Measurements from ENCODE around the gene PRPH. TPM values are rescaled to one million over a fixed set of nuclear protein-coding genes. Genes with fewer than 3 reads are reported as not detected.
"Not testable (repeated sequence)": the region's sequence is repeated elsewhere in the genome, so short reads cannot be mapped to it uniquely, and the experiment has no call there.

PRPH gene
- total and polyA plus RNA-seq, 3 experiments from 2014 or later = not detected

DNA sequence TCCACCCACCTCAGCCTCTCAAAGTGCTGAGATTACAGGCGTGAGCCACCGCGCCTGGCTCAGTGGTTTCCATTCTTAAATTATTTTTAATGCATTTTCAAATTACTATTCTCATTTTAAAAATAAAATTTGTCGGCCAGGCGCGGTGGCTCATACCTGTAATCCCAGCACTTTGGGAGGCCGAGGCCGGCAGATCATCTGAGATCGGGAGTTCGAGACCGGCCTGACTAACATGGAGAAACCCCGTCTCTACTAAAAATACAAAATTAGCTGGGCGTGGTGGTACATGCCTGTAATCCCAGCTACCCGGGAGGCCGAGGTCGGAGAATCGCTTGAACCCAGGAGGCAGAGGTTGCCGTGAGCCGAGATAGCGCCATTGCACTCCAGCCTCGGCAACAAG, 38.8 kb downstream of the PRPH start:
- CTCF ChIA-PET = interaction anchor here (0.7 to 2.7 kb wide), 3 partner anchors 8 to 45 kb away, joined by 4 to 7 read pairs (median 6); no protein-coding TSS in a partner anchor
- H3K9me3 Mint-ChIP-seq; H3K27ac ChIP-seq (ENCODE audit: low read depth, low read length); H3K4me3 ChIP-seq (ENCODE audit: low read length); H3K36me3 Mint-ChIP-seq; H3K36me3 ChIP-seq (ENCODE audit: insufficient read depth, low read length); H3K9me3 ChIP-seq (ENCODE audit: low read length); DNase-seq; H3K4me3 Mint-ChIP-seq; H3K27ac Mint-ChIP-seq: not testable (repeated sequence)
- POLR2A ChIA-PET = interaction anchor here (0.7 kb wide), 1 partner anchor 43 kb away, joined by 3 read pairs; no protein-coding TSS in a partner anchor
- Mint-ChIP-seq H3K4me1 (peaks cover 17 to 31% (median 20%) of the 10 kb centered on the region in 3 donors), H3K27me3 (peaks cover 38 to 54% of the 10 kb centered on the region in 2 donors)
- Histone ChIP-seq H3K4me1 (ENCODE audit: insufficient read depth, low read length) (peaks cover 10% of the 10 kb centered on the region), H3K27me3 (ENCODE audit: insufficient read depth, low read length, poor library complexity, severe bottlenecking) (peaks cover 29% of the 10 kb centered on the region)

DNA sequence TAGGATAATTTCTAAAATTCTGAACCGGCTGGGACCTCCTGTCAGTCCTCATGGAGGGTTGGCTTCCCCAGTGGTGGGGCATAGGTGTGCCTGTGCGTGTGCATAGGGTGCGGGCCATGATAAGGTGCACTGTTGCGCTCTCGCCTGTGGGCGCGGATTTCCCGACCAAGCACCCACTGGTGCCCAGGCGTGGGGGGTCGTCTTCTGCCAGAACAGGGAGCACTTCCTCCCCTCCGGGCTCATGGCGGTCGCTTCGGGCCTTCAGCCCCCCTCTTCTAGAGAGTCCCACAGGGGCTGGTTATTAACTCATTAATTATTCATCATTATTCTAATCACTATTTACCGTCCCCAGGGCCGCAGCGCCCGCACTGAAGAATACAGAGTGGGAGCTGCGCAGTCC, 39.3 kb downstream of the PRPH start:
- Mint-ChIP-seq H3K36me3 (no peaks in the 10 kb centered on the region), H3K27ac (peak overlapping the region in 1 of 8 donors; percentile 4)
- POLR2A ChIA-PET = no interaction called here

DNA sequence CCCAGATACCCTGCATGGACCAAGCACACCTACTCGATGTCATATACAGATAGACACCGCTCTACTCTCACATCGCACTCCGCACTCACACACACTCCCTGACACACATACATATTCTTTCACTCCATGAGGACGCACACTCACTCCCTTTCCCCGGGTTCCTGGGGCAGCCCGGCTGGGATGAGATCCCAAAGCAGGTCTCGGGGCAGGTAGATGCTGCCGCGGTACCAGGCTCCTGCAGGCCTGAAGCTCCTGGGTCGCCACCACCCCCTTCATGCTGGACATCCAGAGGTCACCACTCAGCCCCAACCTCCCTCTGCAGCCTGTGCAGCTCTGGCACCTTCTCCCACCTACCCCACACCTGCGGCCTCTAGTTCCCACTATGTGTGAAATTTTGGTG, 39.7 kb downstream of the PRPH start:
- Mint-ChIP-seq H3K36me3 (no peaks in the 10 kb centered on the region), H3K27me3 (peaks cover 38 to 56% of the 10 kb centered on the region in 2 donors), H3K9me3 (no peaks in the 10 kb centered on the region), H3K4me1 (peaks cover 17 to 31% (median 20%) of the 10 kb centered on the region in 3 donors), H3K27ac (peak overlapping the region in 2 of 8 donors; percentile 4 to 22), H3K4me3 (no peak overlapping the region)
- peaks cover 10% of the 10 kb centered on the region for H3K4me1 ChIP-seq (ENCODE audit: insufficient read depth, low read length)
- H3K27me3 ChIP-seq (ENCODE audit: insufficient read depth, low read length, poor library complexity, severe bottlenecking) = peaks cover 29% of the 10 kb centered on the region
- POLR2A ChIA-PET = no interaction called here
- no peak for DNase-seq
- CTCF ChIA-PET = interaction anchor here (1.2 to 1.5 kb wide), 2 partner anchors 12 to 45 kb away, joined by 3 to 6 read pairs; partner anchors contain the start of gene DNAJC22
- no peaks in the 10 kb centered on the region for H3K9me3 ChIP-seq (ENCODE audit: low read length)
- H3K4me3 ChIP-seq (ENCODE audit: low read length) = no peak overlapping the region
- no peak overlapping the region for H3K27ac ChIP-seq (ENCODE audit: low read depth, low read length)
- no peaks in the 10 kb centered on the region for H3K36me3 ChIP-seq (ENCODE audit: insufficient read depth, low read length)

More for the DNA sequence above, 39.3 kb downstream of the PRPH start:
- H3K27me3 Mint-ChIP-seq = peaks cover 38 to 54% of the 10 kb centered on the region in 2 donors
- no peak overlapping the region for H3K4me3 ChIP-seq (ENCODE audit: low read length)
- H3K4me3 Mint-ChIP-seq = no peak overlapping the region
- CTCF ChIA-PET = interaction anchor here (1.0 to 1.5 kb wide), 2 partner anchors 9 to 45 kb away, joined by 6 read pairs; no protein-coding TSS in a partner anchor
- DNase-seq = no peak
- H3K4me1 ChIP-seq (ENCODE audit: insufficient read depth, low read length) = peaks cover 10% of the 10 kb centered on the region
- peaks cover 29% of the 10 kb centered on the region for H3K27me3 ChIP-seq (ENCODE audit: insufficient read depth, low read length, poor library complexity, severe bottlenecking)
- H3K9me3 ChIP-seq (ENCODE audit: low read length) = no peaks in the 10 kb centered on the region
- peaks cover 17 to 31% (median 20%) of the 10 kb centered on the region in 3 donors for H3K4me1 Mint-ChIP-seq
- no peaks in the 10 kb centered on the region for H3K9me3 Mint-ChIP-seq
- no peak overlapping the region for H3K27ac ChIP-seq (ENCODE audit: low read depth, low read length)
- no peaks in the 10 kb centered on the region for H3K36me3 ChIP-seq (ENCODE audit: insufficient read depth, low read length)

DNA sequence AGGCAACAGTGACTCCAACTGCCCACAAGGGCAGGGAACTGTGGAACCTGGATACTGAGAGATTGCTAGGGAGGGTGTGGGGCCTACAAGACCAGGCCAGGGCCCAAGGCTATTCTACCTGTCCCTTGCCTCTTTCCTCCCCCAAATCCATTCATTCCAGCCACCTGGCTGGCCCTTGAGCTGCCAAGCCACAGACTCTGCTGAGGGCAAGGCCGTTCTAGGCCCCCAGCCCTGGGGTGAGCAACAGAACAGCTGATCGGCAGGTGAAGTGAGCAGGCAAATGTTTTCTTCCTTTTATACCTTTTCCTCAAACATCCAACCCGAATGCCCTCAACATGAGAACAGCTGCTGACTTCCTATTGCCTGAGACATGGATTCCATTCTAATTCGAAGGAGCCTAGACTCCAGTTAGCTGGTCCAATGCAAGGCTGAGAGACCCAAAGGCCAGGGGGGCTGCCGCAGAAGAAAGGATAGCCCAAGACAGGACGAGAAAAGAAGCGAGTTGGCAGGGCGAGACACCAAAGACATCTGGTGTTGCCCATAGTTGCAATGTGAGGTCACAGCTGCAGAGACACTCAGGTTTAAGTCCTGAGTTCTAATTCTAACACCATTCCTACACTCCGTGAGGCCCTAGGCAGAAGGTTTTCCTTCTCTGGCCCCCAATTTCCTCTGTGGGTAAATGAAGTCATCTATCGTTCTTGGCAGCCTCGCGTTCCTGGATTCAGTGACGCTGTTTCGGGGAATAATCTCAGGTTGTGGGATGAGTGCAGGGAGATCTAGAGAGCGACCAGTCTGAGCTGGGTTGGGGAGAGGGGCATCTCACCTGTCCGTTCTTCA, 40.4 kb downstream of the PRPH start:
- Histone ChIP-seq H3K4me3 (ENCODE audit: low read length) (no peak overlapping the region), H3K4me1 (ENCODE audit: insufficient read depth, low read length) (peaks cover 10% of the 10 kb centered on the region), H3K36me3 (ENCODE audit: insufficient read depth, low read length) (no peaks in the 10 kb centered on the region), H3K27me3 (ENCODE audit: insufficient read depth, low read length, poor library complexity, severe bottlenecking) (peaks cover 29% of the 10 kb centered on the region), H3K27ac (ENCODE audit: low read depth, low read length) (no peak overlapping the region), H3K9me3 (ENCODE audit: low read length) (no peaks in the 10 kb centered on the region)
- DNase-seq = no peak
- Mint-ChIP-seq H3K4me1 (peaks cover 17 to 31% (median 20%) of the 10 kb centered on the region in 3 donors), H3K9me3 (no peaks in the 10 kb centered on the region), H3K27ac (no peak overlapping the region), H3K27me3 (peaks cover 40 to 61% of the 10 kb centered on the region in 2 donors), H3K4me3 (peak overlapping the region in 5 of 7 donors; percentile 7 to 38 (median 31)), H3K36me3 (no peaks in the 10 kb centered on the region)
- POLR2A ChIA-PET = no interaction called here
- CTCF ChIA-PET = interaction anchor here (0.6 to 1.5 kb wide), 3 partner anchors 8 to 46 kb away, joined by 3 to 6 read pairs (median 3); partner anchors contain the start of gene DNAJC22

DNA sequence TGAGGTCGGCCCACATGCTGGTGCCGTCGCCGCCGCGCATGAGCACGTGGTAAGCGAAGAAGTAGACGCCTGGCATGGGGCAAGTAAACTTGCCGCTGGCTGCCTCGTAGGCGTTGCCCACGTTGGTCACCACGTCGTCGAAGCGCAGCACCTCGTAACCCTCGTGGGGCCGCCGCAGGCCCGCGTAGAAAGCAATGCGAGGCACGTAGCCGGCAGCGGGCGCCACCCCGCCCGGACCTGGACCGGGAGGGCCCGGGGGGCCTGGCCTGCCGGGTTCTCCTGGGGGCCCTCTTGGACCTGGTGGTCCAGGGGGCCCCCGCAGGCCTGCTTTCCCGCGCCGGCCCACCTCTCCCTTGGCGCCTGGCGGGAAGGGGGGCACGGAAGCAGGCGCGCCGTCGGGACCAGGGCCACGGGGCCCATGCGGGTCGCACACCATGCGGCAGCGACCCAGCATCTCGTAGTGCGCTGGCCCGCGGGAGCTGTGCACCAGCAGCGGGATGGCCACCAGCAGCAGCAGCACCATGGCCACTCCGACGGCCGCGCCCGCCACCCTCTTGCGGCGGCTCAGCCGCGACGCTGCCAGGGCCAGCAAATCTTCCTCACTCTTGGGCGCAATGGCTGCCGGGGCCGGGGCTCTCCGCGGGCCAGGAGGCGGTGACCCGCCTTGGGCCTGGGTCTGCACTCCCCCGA, 41.2 kb downstream of the PRPH start:
- H3K27me3 ChIP-seq (ENCODE audit: insufficient read depth, low read length, poor library complexity, severe bottlenecking) = peaks cover 29% of the 10 kb centered on the region
- H3K36me3 ChIP-seq (ENCODE audit: insufficient read depth, low read length) = no peaks in the 10 kb centered on the region
- Mint-ChIP-seq H3K27me3 (peaks cover 39 to 66% of the 10 kb centered on the region in 2 donors), H3K36me3 (no peaks in the 10 kb centered on the region), H3K27ac (no peak overlapping the region), H3K9me3 (no peaks in the 10 kb centered on the region), H3K4me3 (peak overlapping the region in 1 of 7 donors; percentile 31), H3K4me1 (peaks cover 19 to 34% (median 20%) of the 10 kb centered on the region in 3 donors)
- no peak overlapping the region for H3K4me3 ChIP-seq (ENCODE audit: low read length)
- H3K27ac ChIP-seq (ENCODE audit: low read depth, low read length) = no peak overlapping the region
- H3K4me1 ChIP-seq (ENCODE audit: insufficient read depth, low read length) = peaks cover 10% of the 10 kb centered on the region
- ChIA-PET POLR2A (no interaction called here), CTCF (interaction anchor here (0.6 to 3.6 kb wide), 13 partner anchors 7 to 59 kb away, joined by 3 to 26 read pairs (median 5); partner anchors contain the start of genes DNAJC22, PRPH and TROAP)
- DNase-seq = no peak
- H3K9me3 ChIP-seq (ENCODE audit: low read length) = no peaks in the 10 kb centered on the region

DNA sequence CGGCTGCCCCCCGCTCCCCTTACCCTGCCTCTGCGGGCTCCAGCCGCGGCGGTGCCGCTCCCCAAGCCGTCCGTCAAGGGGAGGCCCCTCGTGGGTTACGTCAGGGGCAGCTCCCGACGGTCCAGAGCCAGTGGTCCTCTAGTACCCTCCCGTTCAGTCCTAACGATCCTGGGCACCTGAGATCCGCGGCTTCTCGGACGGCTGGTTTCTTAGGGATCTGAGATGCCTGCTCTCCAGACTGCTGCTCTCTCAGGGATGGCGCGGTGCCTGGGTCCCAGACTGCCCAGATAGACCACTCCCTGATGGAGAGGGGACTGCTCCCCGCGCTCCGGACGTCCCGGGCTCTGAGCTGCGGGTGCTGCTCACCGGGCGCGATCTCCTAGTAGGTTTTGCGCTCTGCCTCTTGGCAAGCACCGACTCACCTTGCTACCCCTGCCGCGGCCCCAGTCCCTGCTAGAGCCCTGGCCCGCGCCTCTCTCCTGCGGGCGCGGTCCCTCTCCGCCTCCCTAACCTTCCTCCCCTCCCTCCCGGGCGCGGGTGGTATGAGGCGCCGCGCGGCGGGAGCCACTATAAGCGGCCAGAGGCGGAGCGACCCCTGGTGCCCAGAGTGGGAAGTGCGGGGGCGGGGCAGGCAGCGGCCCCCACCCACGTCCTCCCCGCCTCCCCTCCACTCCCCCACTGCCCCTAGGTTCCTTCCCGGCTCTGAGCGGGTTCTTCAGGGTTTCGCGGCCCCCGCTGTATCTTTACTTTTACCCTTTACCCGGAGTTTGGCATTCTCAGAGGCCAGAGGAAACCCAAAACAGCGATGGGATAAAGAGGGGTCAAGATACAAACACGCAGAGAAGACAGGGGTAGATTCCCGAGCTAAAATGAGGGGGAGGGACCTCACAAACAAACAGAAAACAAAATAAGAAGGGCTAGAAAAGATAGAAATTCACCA, 42.0 kb downstream of the PRPH start, which contains the start of gene C1QL4:
Gene C1QL4 (minus strand): TSS at position 544 of the 940 bp plus-strand sequence. CDS start 711 bp downstream, outside the sequence.
- H3K9me3 Mint-ChIP-seq = no peaks in the 10 kb centered on the region
- Histone ChIP-seq H3K9me3 (ENCODE audit: low read length) (no peaks in the 10 kb centered on the region), H3K27ac (ENCODE audit: low read depth, low read length) (peak within 1 kb of the TSS; percentile 16), H3K27me3 (ENCODE audit: insufficient read depth, low read length, poor library complexity, severe bottlenecking) (peaks cover 29% of the 10 kb centered on the region), H3K36me3 (ENCODE audit: insufficient read depth, low read length) (no peaks in the 10 kb centered on the region), H3K4me1 (ENCODE audit: insufficient read depth, low read length) (peaks cover 11% of the 10 kb centered on the region), H3K4me3 (ENCODE audit: low read length) (peak within 1 kb of the TSS; percentile 46)
- CTCF ChIA-PET = interaction anchor here (0.7 to 3.6 kb wide), 19 partner anchors 10 to 857 kb away, joined by 3 to 26 read pairs (median 3); partner anchors contain the start of genes DNAJC22, PRPH, SPATS2 and TROAP
- H3K27me3 Mint-ChIP-seq = peaks cover 42 to 61% of the 10 kb centered on the region in 2 donors
- POLR2A ChIA-PET = no interaction called here
- H3K36me3 Mint-ChIP-seq = no peaks in the 10 kb centered on the region
- H3K4me3 Mint-ChIP-seq = peak within 1 kb of the TSS; percentile 27 to 89 (median 75)
- H3K4me1 Mint-ChIP-seq = peaks cover 19 to 39% (median 20%) of the 10 kb centered on the region in 3 donors
- peak; percentile 80 to 90 (median 85) for DNase-seq
- peak within 1 kb of the TSS in 3 of 8 donors; percentile 51 to 77 (median 64) for H3K27ac Mint-ChIP-seq

DNA sequence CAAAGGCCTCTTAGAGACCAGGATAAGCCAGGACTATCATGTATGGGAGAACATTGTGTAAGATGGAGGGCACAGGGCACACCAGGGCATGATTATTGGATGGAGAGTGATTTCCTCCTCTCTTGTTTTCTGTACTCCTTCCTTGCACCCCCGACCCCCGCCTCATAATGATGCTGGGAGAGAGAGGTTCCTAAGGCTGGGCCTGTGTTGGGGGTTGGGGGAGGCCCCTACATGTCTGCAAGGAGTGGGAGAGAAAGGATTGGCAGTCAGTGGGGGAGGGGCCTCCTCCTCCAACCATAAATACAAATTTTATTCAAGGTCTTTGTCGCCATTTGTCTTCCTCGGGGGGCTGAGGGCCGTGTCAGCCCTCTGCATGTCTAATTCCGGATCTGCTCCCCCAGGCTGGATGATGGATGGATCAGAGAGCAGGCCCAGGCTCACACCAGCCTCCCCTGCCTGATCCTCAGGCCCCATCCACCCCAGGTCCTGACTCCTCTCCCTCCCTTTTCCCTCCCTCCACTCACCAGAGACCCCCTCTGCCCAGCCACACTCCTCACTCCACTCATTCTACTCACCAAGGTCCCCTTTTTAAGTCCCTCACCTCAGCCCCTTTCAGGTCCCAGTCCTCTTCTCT, 44.0 kb downstream of the PRPH start:
- H3K36me3 Mint-ChIP-seq = no peaks in the 10 kb centered on the region
- peaks cover 30 to 52% (median 35%) of the 10 kb centered on the region in 3 donors for H3K4me1 Mint-ChIP-seq
- DNase-seq = no peak
- CTCF ChIA-PET = interaction anchor here (0.7 to 3.6 kb wide), 6 partner anchors 15 to 48 kb away, joined by 3 to 26 read pairs (median 4); partner anchors contain the start of genes SPATS2 and TROAP
- H3K27me3 Mint-ChIP-seq = peaks cover 42 to 49% of the 10 kb centered on the region in 2 donors
- POLR2A ChIA-PET = no interaction called here
- no peak overlapping the region for H3K27ac Mint-ChIP-seq
- peaks cover 36% of the 10 kb centered on the region for H3K27me3 ChIP-seq (ENCODE audit: insufficient read depth, low read length, poor library complexity, severe bottlenecking)
- peaks cover 31% of the 10 kb centered on the region for H3K4me1 ChIP-seq (ENCODE audit: insufficient read depth, low read length)
- no peak overlapping the region for H3K4me3 ChIP-seq (ENCODE audit: low read length)
- H3K36me3 ChIP-seq (ENCODE audit: insufficient read depth, low read length) = no peaks in the 10 kb centered on the region
- H3K4me3 Mint-ChIP-seq = no peak overlapping the region
- no peaks in the 10 kb centered on the region for H3K9me3 ChIP-seq (ENCODE audit: low read length)
- no peak overlapping the region for H3K27ac ChIP-seq (ENCODE audit: low read depth, low read length)
- H3K9me3 Mint-ChIP-seq = no peaks in the 10 kb centered on the region

All from CD8-positive, alpha-beta memory T cell (primary cell).